IMR-90 (cell line): ENCODE data around the gene HYOU1. TPM values are rescaled to one million over a fixed set of nuclear protein-coding genes. Genes with fewer than 3 reads are reported as not detected.

Source experiments
- ATAC-seq: fragments of 200-7000 bp; cut with Tn5 transposase; 2 replicates; pipeline ENCODE4 v1.9.1; 2020; ENCODE audit warnings: low read depth, mild to moderate bottlenecking, moderate library complexity
- BruUV-seq: library from RNA; stranded (reverse); fragments of 400-500 nt; replicated peaks from 2 replicates; lab custom pipeline; 2021; lab: Mats Ljungman, UMichigan
- CTCF ChIA-PET: fragments of 300-600 bp; formaldehyde crosslinking; extraction: SDS; loops from one replicate; lab custom pipeline; 2021; ENCODE audit warnings: antibody characterized with exemption; lab: Yijun Ruan, JAX
- POLR2A ChIA-PET: fragments of 300-600 bp; sonication (Branson Sonifier 250); formaldehyde crosslinking; loops from one replicate; lab custom pipeline; 2022; ENCODE audit warnings: antibody characterized with exemption; ENCODE audit not compliant: unreplicated experiment; lab: Charles Lee
- DNase-seq: peaks from one replicate; pipeline ENCODE4 v3.0.0; 2013
- H2AFZ ChIP-seq: replicated peaks from 2 replicates; pipeline ENCODE3; 2013; ENCODE audit warnings: low read length, mild to moderate bottlenecking; ENCODE audit not compliant: poor library complexity
- H2AK5ac ChIP-seq: 2 replicates; pipeline ENCODE4 v1.6.1; 2013; ENCODE audit warnings: low read depth, low read length, inconsistent platforms
- H2AK9ac ChIP-seq: replicated peaks from 2 replicates; pipeline ENCODE3; 2013; ENCODE audit warnings: mild to moderate bottlenecking, low read depth, low read length, moderate library complexity; ENCODE audit not compliant: poor library complexity
- H2BK120ac ChIP-seq: 2 replicates; pipeline ENCODE4 v1.6.1; 2013; ENCODE audit warnings: low read depth, low read length, inconsistent platforms
- H2BK15ac ChIP-seq: 3 replicates; pipeline ENCODE4 v1.6.1; 2013; ENCODE audit warnings: low read depth, low read length, inconsistent platforms
- H2BK20ac ChIP-seq: 2 replicates; pipeline ENCODE4 v1.6.1; 2013; ENCODE audit warnings: low read depth, mild to moderate bottlenecking, inconsistent platforms, low read length, moderate library complexity
- H2BK5ac ChIP-seq: 2 replicates; pipeline ENCODE4 v1.6.1; 2013; ENCODE audit warnings: mild to moderate bottlenecking, low read depth, low read length, inconsistent platforms; ENCODE audit not compliant: poor library complexity, severe bottlenecking
- H3K14ac ChIP-seq: replicated peaks from 2 replicates; pipeline ENCODE4 v1.6.1; 2013; ENCODE audit warnings: low read depth, low read length, inconsistent platforms
- H3K18ac ChIP-seq: 2 replicates; pipeline ENCODE4 v1.6.1; 2013; ENCODE audit warnings: low read depth, low read length, control low read depth
- H3K23ac ChIP-seq: 2 replicates; pipeline ENCODE4 v1.6.1; 2013; ENCODE audit warnings: low read depth, low read length, inconsistent platforms
- H3K27ac ChIP-seq: 2 replicates; pipeline ENCODE4 v1.5.1; 2013; ENCODE audit warnings: mild to moderate bottlenecking, control low read depth, low read length; ENCODE audit not compliant: insufficient read depth
- H3K27me3 ChIP-seq: 2 replicates; pipeline ENCODE4 v1.6.1; 2013; ENCODE audit warnings: low read length; ENCODE audit not compliant: control insufficient read depth, insufficient read depth
- H3K36me3 ChIP-seq: 2 replicates; pipeline ENCODE4 v1.6.1; 2013; ENCODE audit warnings: low read length, mixed read lengths; ENCODE audit not compliant: control insufficient read depth, insufficient read depth
- H3K4ac ChIP-seq: 2 replicates; pipeline ENCODE4 v1.6.1; 2013; ENCODE audit warnings: low read depth, low read length, inconsistent platforms
- H3K4me1 ChIP-seq: 2 replicates; pipeline ENCODE4 v1.6.1; 2013; ENCODE audit warnings: low read length, mixed read lengths; ENCODE audit not compliant: control insufficient read depth, insufficient read depth
- H3K4me2 ChIP-seq: 2 replicates; pipeline ENCODE4 v1.6.1; 2013; ENCODE audit warnings: low read depth, mild to moderate bottlenecking, control low read depth, low read length, moderate library complexity
- H3K4me3 ChIP-seq: 2 replicates; pipeline ENCODE4 v1.5.1; 2013; ENCODE audit warnings: low read depth, mild to moderate bottlenecking, control low read depth, low read length, moderate library complexity; ENCODE audit not compliant: insufficient read depth
- H3K56ac ChIP-seq: 2 replicates; pipeline ENCODE4 v1.6.1; 2013; ENCODE audit warnings: low read length, inconsistent platforms; ENCODE audit not compliant: insufficient read depth; ENCODE audit errors: extremely low read depth
- H3K79me1 ChIP-seq, 2 experiments: 2 replicates each; pipeline ENCODE4 v1.6.1; 2013; ENCODE audit warnings: low read length in 2 of 2, inconsistent platforms in 1 of 2, low read depth in 1 of 2
- H3K9ac ChIP-seq: 2 replicates; pipeline ENCODE4 v1.6.1; 2013; ENCODE audit warnings: low read depth, low read length, control low read depth
- H3K9me1 ChIP-seq: 2 replicates; pipeline ENCODE4 v1.6.1; 2013; ENCODE audit warnings: low read length, inconsistent platforms; ENCODE audit not compliant: insufficient read depth
- H3K9me3 ChIP-seq: 2 replicates; pipeline ENCODE4 v1.6.1; 2013; ENCODE audit warnings: low read length; ENCODE audit not compliant: control insufficient read depth, insufficient read depth
- H4K20me1 ChIP-seq: 2 replicates; pipeline ENCODE4 v1.6.1; 2013; ENCODE audit warnings: low read length, inconsistent platforms; ENCODE audit not compliant: insufficient read depth
- H4K5ac ChIP-seq: 2 replicates; pipeline ENCODE4 v1.6.1; 2013; ENCODE audit warnings: mild to moderate bottlenecking, low read depth, low read length, control low read depth
- H4K8ac ChIP-seq, 2 experiments: 2 replicates each; pipeline ENCODE4 v1.6.1; 2013; ENCODE audit warnings: low read depth in 2 of 2, low read length in 2 of 2, control low read depth in 1 of 2, inconsistent platforms in 1 of 2
- H4K91ac ChIP-seq: 2 replicates; pipeline ENCODE4 v1.6.1; 2013; ENCODE audit warnings: low read depth, low read length, inconsistent platforms; ENCODE audit not compliant: insufficient read depth
- BHLHE40 ChIP-seq: fragments of 150-350 bp; IDR thresholded peaks from 2 replicates; pipeline ENCODE4 v1.6.1; 2016; ENCODE audit warnings: mild to moderate bottlenecking, low read depth, low read length
- WGBS, 2 experiments: methylation state at CpG; one replicate each; pipeline versions ENCODE4 v1.1.5 to v1.1.7; 2013; ENCODE audit warnings: missing lambda C conversion rate in 2 of 2; ENCODE audit not compliant: insufficient read length in 1 of 2; ENCODE audit errors: extremely low coverage in 2 of 2; 5-methylcytosine and 5-hydroxymethylcytosine counted together
- dilution Hi-C: fragments of 300-500 bp; cut with HindIII; formaldehyde crosslinking; loops from one replicate; pipeline ENCODE4 v1.14.3; 2018; ENCODE audit warnings: low sequenced_read_pairs; ENCODE audit not compliant: unreplicated experiment
- in situ Hi-C: fragments of 300-500 bp; cut with MboI; formaldehyde crosslinking; loops from 3 replicates; pipeline ENCODE4 v1.14.3; 2019; ENCODE audit warnings: low sequenced_read_pairs, inconsistent platforms, mixed read lengths
- intact Hi-C: fragments of 100-400 bp; cut with micrococcal nuclease; formaldehyde crosslinking; loops from 2 replicates; pipeline ENCODE4 v1.10.0; 2022
- polyA plus RNA-seq, 3 experiments: library from polyadenylated mRNA; depleted of rRNA; stranded (reverse); fragments of >200 nt; gene quantifications; 2 replicates each; pipeline ENCODE4 v1.2.3, GENCODE V29; 2012; ENCODE audit warnings: low replicate concordance in 1 of 3
- total RNA-seq: library from RNA; depleted of rRNA; stranded (reverse); fragments of >200 nt; gene quantifications from 2 replicates; pipeline ENCODE4 v1.2.3, GENCODE V29; 2012
- TF ChIP-seq, protein P1 (sequence below): fragments of 150-350 bp; IDR thresholded peaks from 2 replicates; pipeline ENCODE4 v1.6.1; 2016; ENCODE audit warnings: low read depth, mild to moderate bottlenecking, low read length, moderate library complexity, borderline replicate concordance

Gene HYOU1
- total and polyA plus RNA-seq, 2 of the 4 experiments (the other 2 are of a cell fraction), result 117 to 181 TPM

GRCh38 chr11:119049081-119049480 lies 7.9 kb downstream of the HYOU1 start:
- CTCF ChIA-PET, result no interaction called here
- H4K91ac ChIP-seq, result no peak overlapping the region
- H2BK5ac ChIP-seq, result no peak overlapping the region
- H3K9me3 ChIP-seq, result no peaks in the 10 kb centered on the region
- BruUV-seq, result no TSS peak
- TF ChIP-seq, protein P1, sequence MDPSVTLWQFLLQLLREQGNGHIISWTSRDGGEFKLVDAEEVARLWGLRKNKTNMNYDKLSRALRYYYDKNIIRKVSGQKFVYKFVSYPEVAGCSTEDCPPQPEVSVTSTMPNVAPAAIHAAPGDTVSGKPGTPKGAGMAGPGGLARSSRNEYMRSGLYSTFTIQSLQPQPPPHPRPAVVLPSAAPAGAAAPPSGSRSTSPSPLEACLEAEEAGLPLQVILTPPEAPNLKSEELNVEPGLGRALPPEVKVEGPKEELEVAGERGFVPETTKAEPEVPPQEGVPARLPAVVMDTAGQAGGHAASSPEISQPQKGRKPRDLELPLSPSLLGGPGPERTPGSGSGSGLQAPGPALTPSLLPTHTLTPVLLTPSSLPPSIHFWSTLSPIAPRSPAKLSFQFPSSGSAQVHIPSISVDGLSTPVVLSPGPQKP, result no peak
- TF ChIP-seq BHLHE40, result no peak
- H3K14ac ChIP-seq, result no peak overlapping the region
- intact Hi-C loops, result no loop called here
- H3K36me3 ChIP-seq, result peaks cover 78% of the 10 kb centered on the region
- H2BK15ac ChIP-seq, result no peak overlapping the region
- POLR2A ChIA-PET, result no interaction called here
- no peak overlapping the region for H2AK9ac ChIP-seq
- peaks cover 0 to 16% of the 10 kb centered on the region in 2 experiments; a peak in 3 of 4 replicates for H3K79me1 ChIP-seq
- no peak overlapping the region for H2AFZ ChIP-seq
- H2AK5ac ChIP-seq, result no peak overlapping the region
- H3K27me3 ChIP-seq, result no peaks in the 10 kb centered on the region
- no peak overlapping the region for H2BK120ac ChIP-seq
- H3K4me2 ChIP-seq, result no peak overlapping the region
- dilution Hi-C loops, result no loop called here
- DNase-seq (no peak), ATAC-seq (no peak)
- H4K5ac ChIP-seq, result no peak overlapping the region
- no peak overlapping the region for H2BK20ac ChIP-seq
- no peak overlapping the region for H3K18ac ChIP-seq
- H3K9ac ChIP-seq, result no peak overlapping the region
- no peak overlapping the region for H3K56ac ChIP-seq
- H3K4ac ChIP-seq, result no peak overlapping the region
- no peaks in the 10 kb centered on the region; the same call in 1 of the 2 replicates for H4K20me1 ChIP-seq
- no peak overlapping the region for H3K27ac ChIP-seq
- WGBS, 2 experiments, result 100% methylated on average over 3 of the region's 7 CpGs; no CpG with 5 or more reads in 1 of the 2 experiments
- H3K4me1 ChIP-seq, result no peaks in the 10 kb centered on the region
- no peak overlapping the region for H3K23ac ChIP-seq
- H3K9me1 ChIP-seq, result no peaks in the 10 kb centered on the region
- no peak overlapping the region for H3K4me3 ChIP-seq
- in situ Hi-C loops, result no loop called here
- H4K8ac ChIP-seq, result no peak overlapping the region
